Islet of Langerhans (tissue), 1 donor: ENCODE results near the gene PTCD3.

Experiments used
- FAIRE-seq: peaks from one replicate; lab custom pipeline; 2011; peaks lifted over from hg19 to GRCh38; lab: Jason Lieb, UNC

Gene PTCD3

DNA sequence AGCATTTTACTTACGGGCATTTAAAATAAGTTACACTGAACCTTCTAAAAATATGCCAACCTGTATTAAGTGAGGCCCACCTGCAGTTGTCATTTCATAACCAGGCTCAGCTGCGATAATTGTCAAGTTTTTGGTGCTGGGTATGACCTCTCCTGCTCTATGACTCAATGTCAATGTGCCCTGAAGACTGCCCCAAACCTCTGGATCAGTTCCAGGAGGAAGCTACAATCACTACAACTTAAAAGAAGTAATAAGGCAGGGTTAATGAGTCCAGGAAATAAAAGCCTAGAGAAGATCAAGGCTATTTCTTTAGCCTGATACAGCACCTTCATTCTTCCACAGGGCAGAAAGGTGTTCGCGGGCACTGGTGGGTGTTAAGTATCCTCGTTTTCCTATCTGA is 23.3 kb upstream of the PTCD3 start:
- FAIRE-seq: no peak

DNA sequence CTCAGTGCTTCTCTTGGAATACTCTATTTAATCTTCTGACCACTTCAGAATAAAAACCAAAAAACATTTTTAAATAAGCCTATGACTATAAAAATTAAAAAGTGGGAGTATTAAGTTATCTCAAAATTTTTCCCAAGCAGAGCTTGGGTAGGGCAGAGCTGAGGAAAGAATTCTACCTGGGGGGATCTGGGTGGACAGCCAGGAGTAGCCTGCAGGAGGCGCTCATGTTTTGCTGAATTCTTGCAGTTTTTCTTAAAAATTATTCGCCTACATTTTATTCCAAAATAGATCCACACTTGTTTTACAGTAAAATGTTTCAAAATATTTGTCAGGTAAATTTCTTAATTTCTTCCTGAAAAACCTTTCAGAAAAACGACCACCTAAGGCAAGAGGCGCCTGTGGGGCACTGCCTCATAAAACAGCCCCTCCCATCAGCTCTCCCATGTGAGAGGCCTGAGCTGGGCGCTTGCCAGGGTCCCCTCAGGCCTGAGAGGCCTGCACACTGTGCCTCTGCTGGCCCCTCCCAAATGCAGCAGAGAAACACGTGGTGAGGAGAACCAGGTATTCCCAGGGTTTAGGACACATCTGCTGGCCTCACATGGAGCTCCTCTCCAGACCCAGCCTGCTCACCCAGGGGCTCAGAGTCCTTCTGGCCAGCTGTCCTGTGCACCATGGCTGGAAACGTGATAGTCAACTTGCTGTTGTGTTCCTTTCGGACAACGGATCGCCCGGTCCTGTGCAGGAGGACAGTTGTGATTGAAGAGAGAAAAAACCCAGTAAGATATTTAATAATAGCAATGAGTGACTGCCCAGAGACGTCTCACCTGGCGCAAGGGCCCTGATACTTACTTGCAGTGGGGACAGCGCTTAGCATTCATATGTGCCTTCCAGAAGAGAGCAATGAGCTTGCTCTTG is 17.8 kb upstream of the PTCD3 start:
- FAIRE-seq: no peak

DNA sequence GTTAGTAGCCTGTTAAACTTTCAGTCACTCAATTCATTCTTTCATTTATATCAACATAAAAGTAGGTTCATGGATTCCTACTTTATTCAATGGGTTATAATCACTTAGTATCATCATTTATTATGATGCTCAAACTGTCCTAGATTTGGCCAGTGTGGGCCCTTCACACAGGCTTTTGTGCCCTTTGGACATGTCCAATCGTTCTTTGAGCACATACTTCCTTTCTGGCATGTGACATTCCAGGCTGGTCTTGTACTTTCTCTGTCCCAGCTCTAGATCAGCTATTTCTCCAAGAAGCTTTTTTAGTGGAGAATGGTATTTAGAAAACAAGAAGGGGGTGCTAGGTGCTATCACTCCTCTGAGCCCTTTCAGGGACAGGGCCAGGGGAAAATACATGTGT is 11.8 kb upstream of the PTCD3 start:
- no peak for FAIRE-seq

DNA sequence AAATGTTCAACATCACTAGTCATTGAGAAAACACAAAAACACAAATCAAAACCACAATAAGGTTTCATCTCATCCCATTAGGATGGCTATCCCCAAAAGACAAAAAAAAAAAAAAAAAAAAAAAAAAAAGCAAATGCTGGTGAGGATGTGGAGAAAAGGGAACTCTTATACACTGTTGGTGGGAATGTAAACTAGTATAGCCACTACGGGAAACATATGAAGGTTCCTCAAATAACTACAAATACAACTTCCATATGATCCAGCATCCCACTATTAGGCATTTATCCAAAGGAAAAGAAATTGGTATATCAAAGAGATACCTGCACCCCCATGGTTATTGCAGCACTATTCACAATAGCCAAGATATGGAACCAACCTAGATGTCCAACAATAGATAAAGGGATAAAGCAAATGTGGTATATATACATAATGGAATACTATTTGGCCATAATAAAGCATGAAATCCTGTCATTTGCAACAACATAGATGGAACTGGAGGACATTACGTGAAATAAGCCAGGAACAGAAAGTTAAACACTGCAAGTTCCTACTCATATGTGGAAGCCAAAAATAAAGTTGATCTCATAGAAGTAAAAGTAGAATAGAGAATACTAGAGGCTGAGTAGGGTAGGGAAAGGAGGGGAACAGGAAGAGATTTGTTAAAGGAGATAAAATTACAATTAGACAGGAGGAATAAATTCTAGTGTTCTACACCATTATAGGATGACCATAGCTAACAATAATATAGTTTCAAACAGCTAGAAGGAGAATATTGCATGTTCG is 8.7 kb upstream of the PTCD3 start:
- no peak for FAIRE-seq

DNA sequence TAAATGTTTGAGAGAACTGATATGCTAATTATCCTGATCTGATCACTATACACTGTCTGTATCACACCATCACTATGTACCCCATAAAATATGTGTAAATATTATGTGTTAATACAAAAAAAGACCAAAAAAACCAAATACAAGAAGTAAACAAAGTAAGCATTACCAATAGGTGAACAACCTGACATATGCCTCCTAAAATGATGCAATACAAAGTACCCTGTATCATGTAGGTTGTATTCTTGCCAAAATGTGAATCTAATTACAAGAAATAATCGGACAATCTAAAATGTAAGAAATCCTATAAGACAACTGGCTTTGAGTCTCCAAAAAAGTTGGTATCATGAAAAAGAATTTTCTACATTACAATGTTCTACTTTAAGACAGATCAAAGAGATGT is 8.1 kb upstream of the PTCD3 start:
- no peak for FAIRE-seq

DNA sequence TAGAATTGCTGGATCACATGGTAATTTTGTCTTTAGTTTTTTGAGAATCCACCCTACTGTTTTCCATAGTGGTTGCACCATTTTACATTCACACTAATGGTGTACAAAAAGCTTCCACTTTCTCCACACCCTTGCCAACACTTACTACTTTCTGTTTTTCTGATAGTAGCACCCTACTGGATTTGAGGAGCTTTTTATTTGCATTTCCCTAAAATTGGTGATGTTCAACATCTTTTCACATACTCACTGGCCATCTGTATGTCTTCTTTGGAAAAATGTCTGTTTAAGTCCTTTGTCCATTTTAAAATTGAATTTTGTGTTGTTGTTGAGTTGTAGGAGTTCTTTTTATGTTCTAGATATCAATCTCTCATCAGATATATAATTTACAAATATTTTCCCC is 3.9 kb upstream of the PTCD3 start:
- no peak for FAIRE-seq

DNA sequence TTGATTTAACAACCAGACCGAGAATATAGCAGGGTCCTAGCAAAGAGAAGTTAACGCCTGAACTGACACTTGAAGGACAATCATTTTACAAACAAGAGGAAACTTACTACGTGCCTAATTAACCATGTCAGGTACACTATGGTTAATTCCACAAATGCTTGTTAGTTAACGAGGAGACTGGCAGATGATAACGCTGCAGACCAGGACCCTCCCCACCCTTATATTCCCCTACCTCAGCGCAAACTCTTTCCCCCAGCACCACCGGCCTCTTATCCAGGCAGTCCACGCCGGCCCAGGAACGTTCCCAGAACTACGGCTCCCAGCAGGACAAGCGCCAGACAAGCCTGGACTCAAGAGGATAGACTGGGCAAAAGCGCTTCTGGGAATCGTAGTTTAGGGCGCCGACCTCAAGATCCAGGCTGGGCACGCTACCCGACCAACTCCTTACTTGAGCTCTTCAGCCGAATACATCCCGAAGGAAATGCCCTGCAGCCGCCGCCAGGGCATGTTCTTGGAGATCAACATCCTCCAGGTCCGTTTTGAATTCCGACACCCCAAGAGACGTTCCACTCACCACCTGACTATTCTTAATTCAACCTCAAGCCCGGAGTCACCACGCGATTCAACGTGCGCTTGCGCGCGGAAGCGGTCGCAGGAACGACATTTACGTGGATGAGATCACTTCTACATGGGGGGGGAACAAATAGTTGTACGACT is 625 bp upstream of the PTCD3 start, which contains the start of gene POLR1A:
TSS of gene POLR1A (minus strand) at position 635 of the 717 bp plus-strand sequence. CDS start at position 525, 110 bp downstream.
- FAIRE-seq: no peak

DNA sequence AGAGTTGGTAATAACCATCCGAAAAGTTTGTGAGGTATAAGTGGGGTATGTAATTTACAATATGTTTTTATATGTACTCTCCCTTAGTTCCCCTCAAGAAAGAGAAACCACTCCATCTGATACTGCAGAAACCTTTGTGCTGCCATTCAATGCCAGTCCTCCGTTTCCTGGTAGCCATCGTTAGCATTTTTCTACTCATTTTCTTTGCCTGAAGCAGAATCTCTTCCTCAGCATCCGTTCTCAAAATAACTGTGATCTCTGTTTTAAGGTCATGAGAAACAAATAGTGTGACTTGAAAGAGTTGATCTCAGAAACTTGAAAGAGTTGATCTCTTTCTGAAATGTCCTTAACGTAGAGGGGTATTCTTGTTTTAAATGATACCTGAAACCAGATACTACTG is 996 bp downstream of the PTCD3 start:
- FAIRE-seq: no peak

DNA sequence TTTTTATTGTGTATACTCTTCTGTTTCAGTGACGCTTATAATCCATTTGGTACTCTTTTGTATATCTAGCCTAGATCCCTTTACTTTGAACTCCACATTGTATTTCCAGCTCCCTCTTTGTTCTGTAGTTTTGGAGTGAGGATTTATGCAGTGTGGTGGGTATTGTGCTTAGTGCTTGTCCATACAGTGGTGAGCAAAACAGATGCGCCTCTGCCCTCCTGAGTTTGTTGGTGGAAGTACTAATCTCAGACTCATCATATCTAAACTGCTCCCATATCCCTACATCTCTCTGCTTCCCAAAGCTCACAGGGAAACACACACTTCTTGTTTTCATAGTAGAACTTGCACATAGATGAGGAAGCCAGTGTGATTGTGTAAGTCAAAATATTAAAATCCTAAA is 12.1 kb downstream of the PTCD3 start:
- FAIRE-seq: no peak

DNA sequence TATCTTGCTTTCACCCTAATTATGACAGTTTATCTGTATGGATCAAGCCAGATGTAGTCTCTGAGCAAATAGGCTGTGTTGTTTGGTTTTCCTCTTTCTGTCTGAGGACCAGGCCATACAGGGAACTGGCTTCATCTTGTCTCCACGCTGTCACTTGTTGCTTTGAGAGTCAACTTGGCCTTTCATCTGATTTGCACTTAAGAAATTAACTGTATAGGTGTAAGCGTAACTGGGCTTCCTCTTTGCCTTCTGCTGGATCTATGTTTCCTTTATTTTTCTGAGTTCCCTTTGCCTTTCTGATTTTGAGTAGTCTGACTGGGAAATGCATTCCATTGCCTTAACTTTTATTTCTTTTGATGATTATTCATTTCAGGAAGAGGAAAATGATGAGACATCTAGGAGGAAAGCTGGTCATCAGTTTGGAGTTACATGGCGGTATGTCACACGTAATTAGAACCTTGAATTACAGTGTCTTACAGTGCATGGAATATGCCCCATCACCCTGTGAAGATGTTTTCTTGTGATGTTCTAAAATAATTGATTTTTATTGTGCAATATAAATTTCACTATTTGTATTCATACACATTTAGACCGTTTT is 17.4 kb downstream of the PTCD3 start:
- FAIRE-seq: no peak

DNA sequence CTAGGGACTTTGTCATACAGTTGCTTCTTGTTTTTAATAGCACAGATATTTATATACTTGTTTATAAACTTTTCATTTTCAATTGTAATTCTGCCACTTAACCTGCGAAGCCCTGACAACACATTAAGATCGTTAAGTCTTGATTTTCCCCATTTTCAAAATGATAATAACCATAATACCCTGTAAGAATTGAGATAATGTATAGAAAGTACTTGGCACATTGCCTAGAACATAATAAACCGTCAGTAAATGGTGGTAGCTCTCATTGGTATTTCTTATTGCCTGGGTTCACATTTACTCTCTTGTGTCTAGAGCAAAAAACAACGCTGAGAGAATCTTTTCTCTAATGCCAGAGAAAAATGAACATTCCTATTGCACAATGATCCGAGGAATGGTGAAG is 18.6 kb downstream of the PTCD3 start:
- FAIRE-seq: no peak

DNA sequence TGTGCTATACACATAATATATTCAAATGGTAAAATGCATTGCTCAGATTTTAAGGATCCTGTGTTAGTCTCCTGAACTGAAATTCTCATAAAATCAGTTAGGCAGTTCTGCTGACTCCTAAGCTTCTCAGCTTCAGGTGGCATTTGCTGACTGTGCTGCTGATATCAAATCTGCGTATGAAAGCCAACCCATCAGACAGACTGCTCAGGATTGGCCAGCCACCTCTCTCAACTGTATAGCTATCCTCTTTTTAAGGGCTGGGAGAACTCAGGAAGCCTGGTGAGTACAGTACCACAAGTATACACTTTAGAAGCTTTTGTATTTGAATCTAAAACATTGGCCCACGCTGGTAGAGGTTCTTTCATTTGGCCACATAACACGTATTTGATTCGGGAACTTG is 28.7 kb downstream of the PTCD3 start:
- no peak for FAIRE-seq

DNA sequence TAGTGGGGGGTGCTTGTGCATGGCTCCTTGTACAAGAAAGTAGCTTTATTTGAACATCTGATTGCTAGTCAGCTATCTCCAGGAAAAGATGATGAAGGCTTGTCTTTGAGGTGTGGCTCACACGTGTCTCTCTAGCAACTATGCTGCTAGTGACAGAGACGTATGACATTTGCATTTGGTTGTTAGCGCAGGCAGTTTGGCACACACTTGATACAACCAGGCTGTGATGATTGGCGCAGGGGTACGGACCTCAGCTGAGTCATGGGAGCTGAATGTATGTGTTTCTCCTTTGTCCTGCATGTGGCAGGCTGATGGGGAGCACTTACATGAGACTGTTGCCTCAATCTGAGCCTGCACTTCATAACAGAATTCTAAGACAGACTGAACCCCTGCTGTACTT is 29.6 kb downstream of the PTCD3 start:
- no peak for FAIRE-seq

DNA sequence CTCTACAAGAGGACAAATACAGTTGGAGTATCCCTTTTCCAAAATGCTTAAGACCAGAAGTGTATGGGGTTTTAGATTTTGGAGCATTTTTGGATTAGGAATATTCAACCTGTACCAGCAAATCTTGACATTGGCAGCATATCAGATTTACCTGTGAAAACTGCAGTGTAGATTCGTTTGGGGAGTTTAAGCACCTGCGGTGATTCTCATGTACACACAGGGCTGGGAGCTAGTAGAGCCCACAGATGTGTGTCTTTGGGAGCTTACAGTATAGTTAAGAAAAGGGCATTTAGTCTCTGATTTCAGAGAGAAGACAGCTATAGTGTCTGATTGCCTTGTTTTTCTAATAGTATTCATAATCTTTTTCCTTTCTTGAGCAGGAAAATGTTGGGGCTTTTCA is 30.1 kb downstream of the PTCD3 start:
- FAIRE-seq: no peak

DNA sequence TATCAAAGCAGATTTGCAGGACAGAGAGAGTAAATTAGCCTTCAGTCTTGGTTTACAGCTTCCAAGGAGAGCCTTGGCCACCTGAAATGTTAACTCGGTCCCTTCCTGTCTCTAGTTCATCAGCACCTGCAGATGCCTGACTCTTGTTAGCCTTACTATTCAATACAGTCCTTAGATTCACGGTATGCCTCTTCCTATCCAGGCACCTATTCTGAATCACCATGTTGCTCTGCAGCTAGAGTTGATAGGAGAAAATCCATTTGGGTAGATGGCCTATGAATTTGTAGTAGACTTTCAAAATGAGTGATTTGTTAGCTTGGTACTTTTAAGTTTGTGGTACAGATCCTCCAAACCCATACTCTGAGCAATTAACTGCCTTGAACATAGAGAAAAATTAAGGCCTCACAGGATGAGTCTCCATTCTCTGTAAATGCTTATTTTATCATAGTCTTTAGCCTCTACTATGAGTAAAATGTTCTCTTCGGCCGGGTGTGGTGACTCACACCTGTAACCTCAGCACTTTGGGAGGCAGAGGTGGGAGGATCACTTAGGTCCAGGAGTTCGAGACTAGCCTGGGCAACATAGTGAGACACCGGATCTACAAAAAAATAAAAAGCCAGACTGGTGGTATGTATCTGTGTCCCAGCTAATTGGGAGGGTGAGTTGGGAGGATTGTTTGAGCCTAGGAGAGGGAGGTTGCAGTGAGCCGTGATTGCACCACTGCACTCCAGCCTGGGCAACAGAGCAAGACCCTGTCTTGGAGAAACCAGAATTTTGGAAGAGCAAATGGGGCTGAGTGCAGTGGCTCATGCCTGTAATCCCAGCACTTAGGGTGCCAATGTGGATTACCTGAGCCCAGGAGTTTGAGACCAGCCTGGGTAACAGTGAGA is 32.9 kb downstream of the PTCD3 start:
- no peak for FAIRE-seq

DNA sequence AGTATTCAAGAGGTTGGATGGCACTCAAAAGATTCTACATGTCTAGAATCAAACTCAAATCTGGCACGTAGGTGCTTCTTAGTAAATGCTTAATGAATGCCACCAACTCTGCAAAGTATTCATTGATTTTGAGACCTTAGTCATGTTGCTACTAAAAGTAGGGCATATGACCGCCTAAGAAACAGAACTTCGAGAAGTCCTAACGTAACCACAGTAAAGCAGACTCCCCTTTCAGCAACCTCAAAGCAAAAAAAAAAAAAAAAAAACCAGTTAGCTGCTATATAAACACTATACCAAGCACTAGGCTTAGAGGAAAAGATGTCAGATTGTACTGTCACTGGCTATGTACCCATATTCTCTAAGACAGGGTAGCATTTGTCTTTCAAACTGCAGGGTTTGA is 33.9 kb downstream of the PTCD3 start:
- FAIRE-seq: no peak

DNA sequence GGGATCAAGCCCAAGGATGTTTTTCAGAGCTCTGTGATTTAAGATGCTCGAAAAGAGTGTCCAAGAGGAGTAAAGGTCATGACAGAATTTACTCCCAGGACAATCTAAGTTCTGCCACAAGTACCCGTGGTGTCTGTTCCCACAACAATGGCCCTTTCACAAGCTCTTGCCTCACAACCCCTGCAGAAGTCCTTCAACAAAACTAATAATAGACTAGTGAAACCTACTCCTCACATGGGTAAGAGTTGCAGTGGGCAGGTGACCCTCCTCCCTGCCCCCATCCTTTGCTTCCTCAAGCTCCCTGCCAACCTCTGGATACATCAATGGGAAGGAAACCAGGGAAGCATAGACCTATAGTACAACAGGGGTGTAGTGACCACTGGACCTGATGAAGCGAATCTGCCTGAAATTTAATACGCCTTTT is 34.9 kb downstream of the PTCD3 start:
- FAIRE-seq: no peak

DNA sequence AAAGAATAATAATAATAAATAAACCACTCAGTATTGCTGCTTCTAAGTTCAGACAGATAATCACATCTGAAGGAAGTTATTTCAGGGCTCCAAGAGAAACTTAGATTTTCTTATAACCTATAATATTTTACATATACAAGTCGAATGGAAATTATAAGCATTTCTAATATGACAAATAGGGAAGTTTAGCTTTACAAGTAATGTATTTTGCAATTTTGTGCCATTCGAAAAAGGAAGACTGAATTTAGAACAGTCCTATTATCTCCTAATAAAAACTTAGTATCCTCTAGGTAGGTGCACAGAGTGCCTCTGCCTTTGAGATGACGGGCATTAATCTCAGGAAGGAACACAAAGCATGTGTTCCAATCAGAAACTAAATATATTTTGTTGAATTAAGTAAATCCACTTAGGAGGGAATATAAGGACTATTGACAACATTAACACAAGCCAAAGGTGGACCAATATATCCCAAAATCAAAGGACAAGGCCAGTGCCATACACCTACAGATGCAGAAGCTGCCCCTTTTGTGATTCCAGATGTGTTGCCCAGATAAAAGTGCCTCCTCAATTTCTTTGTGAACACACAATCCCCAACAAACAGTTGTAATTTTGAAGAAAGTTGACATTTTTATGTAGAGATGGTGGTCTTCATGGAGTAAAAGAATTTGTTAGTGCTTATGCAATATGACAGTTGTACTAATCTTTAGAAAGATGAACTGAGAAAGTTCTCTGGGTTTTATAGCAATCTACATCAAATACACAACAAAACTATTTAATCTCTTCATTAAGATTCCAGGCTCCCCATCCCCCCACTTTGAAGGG is 36.6 kb downstream of the PTCD3 start:
- no peak for FAIRE-seq

DNA sequence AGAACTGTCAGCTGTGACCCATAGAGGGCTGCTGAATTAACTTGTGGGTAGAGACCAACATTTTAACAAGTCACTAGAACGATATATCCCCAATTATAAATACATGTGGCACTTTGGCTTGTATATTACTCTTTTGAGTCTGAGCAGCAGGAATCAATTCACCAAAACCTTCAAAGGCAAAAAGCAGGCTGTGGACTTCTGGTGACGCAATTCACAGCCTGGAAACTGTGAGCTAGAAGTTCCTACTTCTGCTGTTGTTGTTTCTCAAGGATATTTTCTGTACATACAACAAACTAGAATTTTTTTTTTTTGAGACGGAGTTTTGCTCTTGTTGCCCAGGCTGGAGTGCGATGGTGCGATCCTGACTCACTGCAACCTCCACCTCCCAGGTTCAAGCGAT is 37.3 kb downstream of the PTCD3 start:
- FAIRE-seq: no peak

DNA sequence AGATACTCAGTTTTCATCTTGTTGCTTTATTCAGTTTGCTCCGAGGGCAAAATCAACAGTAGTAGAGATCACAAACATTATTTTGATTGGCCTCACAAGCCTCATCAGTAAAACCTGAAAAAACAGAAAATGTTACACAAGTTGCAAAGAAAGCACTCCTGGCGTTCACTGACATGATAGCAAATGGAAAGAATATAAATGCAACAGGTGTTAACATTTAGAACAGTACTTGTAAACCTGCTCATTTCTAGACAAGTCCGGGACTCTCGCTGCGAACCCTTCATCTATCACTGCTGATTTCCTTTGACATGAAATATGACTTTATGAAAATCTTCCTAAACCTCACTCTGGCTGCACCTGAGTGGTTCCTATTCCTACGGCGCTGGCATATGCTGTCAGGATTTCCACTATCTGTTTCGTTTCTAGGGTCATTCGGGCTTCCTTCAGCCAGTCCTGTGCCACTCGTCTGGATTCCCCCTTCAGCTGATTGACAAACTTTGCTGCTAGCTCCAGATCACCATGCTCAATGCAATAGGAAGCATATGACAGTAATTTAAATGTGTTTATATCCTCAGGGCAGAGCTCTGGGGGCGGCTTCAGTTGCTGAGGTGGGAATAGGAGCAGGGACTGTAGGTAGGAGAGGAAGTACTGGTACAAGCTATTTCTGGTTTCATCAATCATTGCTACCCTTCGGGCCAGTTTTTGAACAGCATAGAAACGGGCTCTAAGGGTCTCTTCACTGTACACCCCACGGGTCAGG is 38.1 kb downstream of the PTCD3 start:
- FAIRE-seq: no peak
